SK-N-MC (cell line): ENCODE results near the gene NYNRIN.

Source experiments
- DNase-seq: peaks from one replicate; pipeline ENCODE4 v3.0.0-alpha.2; 2011; ENCODE audit warnings: low read depth, low spot score
- H3K27ac ChIP-seq: fragments of 200-600 bp; sonication (generic); 2 replicates; pipeline ENCODE4 v1.5.1; 2016; ENCODE audit warnings: mixed run types
- H3K36me3 ChIP-seq: fragments of 200-600 bp; sonication (generic); 2 replicates; pipeline ENCODE4 v1.6.1; 2017; ENCODE audit warnings: antibody characterized with exemption, low read length, mixed read lengths; ENCODE audit not compliant: insufficient read depth
- H3K4me3 ChIP-seq: fragments of 200-600 bp; sonication (generic); 2 replicates; pipeline ENCODE4 v1.5.1; 2016
- H3K9ac ChIP-seq: fragments of 200-600 bp; sonication (generic); 2 replicates; pipeline ENCODE4 v1.8.0; 2017; ENCODE audit warnings: mixed run types, mixed read lengths; ENCODE audit not compliant: insufficient read length
- H3K9me3 ChIP-seq: fragments of 200-600 bp; sonication (generic); 2 replicates; pipeline ENCODE4 v1.6.1; 2017; ENCODE audit warnings: low read depth, mild to moderate bottlenecking, antibody characterized with exemption, low read length, moderate library complexity, mixed read lengths
- EZH2 ChIP-seq: fragments of 200-600 bp; sonication (generic); IDR thresholded peaks from one replicate; pipeline ENCODE4 v1.6.1; 2017; ENCODE audit warnings: antibody characterized with exemption
- FOXP2 ChIP-seq: optimal IDR thresholded peaks from 2 replicates; pipeline ENCODE3; 2011; ENCODE audit warnings: mild to moderate bottlenecking, moderate library complexity; ENCODE audit not compliant: insufficient read depth; ENCODE audit errors: extremely low read length, control extremely low read depth
- POLR2AphosphoS5 ChIP-seq: IDR thresholded peaks from 2 replicates; pipeline ENCODE4 v1.6.1; 2012; ENCODE audit warnings: mild to moderate bottlenecking, low read depth, low read length, borderline replicate concordance

Gene NYNRIN

GRCh38 chr14:24377126-24377525, 21.7 kb upstream of the NYNRIN start:
- Histone ChIP-seq H3K9me3 (no peaks in the 10 kb centered on the region), H3K36me3 (peaks cover 43% of the 10 kb centered on the region; the same call in 1 of the 2 replicates), H3K9ac (no peak overlapping the region), H3K4me3 (no peak overlapping the region), H3K27ac (no peak overlapping the region)
- TF ChIP-seq EZH2 = no peak
- TF ChIP-seq POLR2AphosphoS5 = no peak
- no peak for TF ChIP-seq FOXP2
- DNase-seq = no peak

- H3K9ac ChIP-seq = no peak overlapping the region
- TF ChIP-seq FOXP2 = no peak
- no peak for TF ChIP-seq POLR2AphosphoS5
- no peak for TF ChIP-seq EZH2
- H3K36me3 ChIP-seq = peaks cover 37% of the 10 kb centered on the region; the same call in 1 of the 2 replicates
- H3K4me3 ChIP-seq = no peak overlapping the region
- no peak overlapping the region for H3K27ac ChIP-seq
- DNase-seq = no peak
- H3K9me3 ChIP-seq = no peaks in the 10 kb centered on the region
These were observed 21.1 kb upstream of the NYNRIN start for GRCh38 chr14:24377657-24378056.

GRCh38 chr14:24378327-24378726, 20.5 kb upstream of the NYNRIN start:
- H3K9ac ChIP-seq = no peak overlapping the region
- no peak overlapping the region for H3K4me3 ChIP-seq
- no peaks in the 10 kb centered on the region for H3K9me3 ChIP-seq
- TF ChIP-seq EZH2 = no peak
- no peak for TF ChIP-seq POLR2AphosphoS5
- no peak for TF ChIP-seq FOXP2
- no peak for DNase-seq
- H3K27ac ChIP-seq = no peak overlapping the region
- peaks cover 31% of the 10 kb centered on the region; the same call in 1 of the 2 replicates for H3K36me3 ChIP-seq

- TF ChIP-seq EZH2 (no peak), POLR2AphosphoS5 (no peak), FOXP2 (no peak)
- Histone ChIP-seq H3K27ac (no peak overlapping the region), H3K9me3 (no peaks in the 10 kb centered on the region)
These were observed 19.6 kb upstream of the NYNRIN start for GRCh38 chr14:24378981-24379906.

GRCh38 chr14:24379907-24380730, 18.7 kb upstream of the NYNRIN start:
- Histone ChIP-seq H3K9ac (no peak overlapping the region), H3K4me3 (no peak overlapping the region), H3K27ac (no peak overlapping the region), H3K36me3 (peaks cover 19% of the 10 kb centered on the region; the same call in 1 of the 2 replicates), H3K9me3 (no peaks in the 10 kb centered on the region)
- no peak for DNase-seq
- TF ChIP-seq FOXP2 (no peak), EZH2 (no peak), POLR2AphosphoS5 (no peak)

More at GRCh38 chr14:24378981-24379906, 19.6 kb upstream of the NYNRIN start:
- peaks cover 22% of the 10 kb centered on the region; the same call in 1 of the 2 replicates for H3K36me3 ChIP-seq
- no peak for DNase-seq
- no peak overlapping the region for H3K9ac ChIP-seq
- no peak overlapping the region for H3K4me3 ChIP-seq

GRCh38 chr14:24381363-24382063, 17.3 kb upstream of the NYNRIN start:
- peaks cover 7% of the 10 kb centered on the region; the same call in 1 of the 2 replicates for H3K36me3 ChIP-seq
- no peak overlapping the region for H3K27ac ChIP-seq
- H3K4me3 ChIP-seq = no peak overlapping the region
- TF ChIP-seq EZH2 (no peak), POLR2AphosphoS5 (no peak), FOXP2 (no peak)
- no peak for DNase-seq
- H3K9me3 ChIP-seq = no peaks in the 10 kb centered on the region
- no peak overlapping the region for H3K9ac ChIP-seq

- no peak for DNase-seq
- TF ChIP-seq FOXP2 (no peak), EZH2 (no peak), POLR2AphosphoS5 (no peak)
These were observed 16.8 kb upstream of the NYNRIN start for GRCh38 chr14:24382064-24382371.

GRCh38 chr14:24384169-24384568, 14.6 kb upstream of the NYNRIN start:
- no peak for DNase-seq
- TF ChIP-seq EZH2 (no peak), POLR2AphosphoS5 (no peak), FOXP2 (no peak)
- no peak overlapping the region for H3K9ac ChIP-seq

More at GRCh38 chr14:24382064-24382371, 16.8 kb upstream of the NYNRIN start:
- Histone ChIP-seq H3K4me3 (no peak overlapping the region), H3K9ac (no peak overlapping the region), H3K36me3 (peaks cover 4% of the 10 kb centered on the region; the same call in 1 of the 2 replicates), H3K9me3 (no peaks in the 10 kb centered on the region), H3K27ac (no peak overlapping the region)

More at GRCh38 chr14:24384169-24384568, 14.6 kb upstream of the NYNRIN start:
- H3K27ac ChIP-seq = no peak overlapping the region
- H3K4me3 ChIP-seq = no peak overlapping the region
- H3K36me3 ChIP-seq = no peaks in the 10 kb centered on the region
- H3K9me3 ChIP-seq = no peaks in the 10 kb centered on the region
